ENCODE results near the gene CTSZ. TPM values are rescaled to one million over a fixed set of nuclear protein-coding genes. Genes with fewer than 3 reads are reported as not detected.
"Not testable (repeated sequence)": the region's sequence is repeated elsewhere in the genome, so short reads cannot be mapped to it uniquely, and the experiment has no call there.

The CTSZ gene
- total RNA-seq, 1 donor from 2014 or later: 116 TPM

DNA sequence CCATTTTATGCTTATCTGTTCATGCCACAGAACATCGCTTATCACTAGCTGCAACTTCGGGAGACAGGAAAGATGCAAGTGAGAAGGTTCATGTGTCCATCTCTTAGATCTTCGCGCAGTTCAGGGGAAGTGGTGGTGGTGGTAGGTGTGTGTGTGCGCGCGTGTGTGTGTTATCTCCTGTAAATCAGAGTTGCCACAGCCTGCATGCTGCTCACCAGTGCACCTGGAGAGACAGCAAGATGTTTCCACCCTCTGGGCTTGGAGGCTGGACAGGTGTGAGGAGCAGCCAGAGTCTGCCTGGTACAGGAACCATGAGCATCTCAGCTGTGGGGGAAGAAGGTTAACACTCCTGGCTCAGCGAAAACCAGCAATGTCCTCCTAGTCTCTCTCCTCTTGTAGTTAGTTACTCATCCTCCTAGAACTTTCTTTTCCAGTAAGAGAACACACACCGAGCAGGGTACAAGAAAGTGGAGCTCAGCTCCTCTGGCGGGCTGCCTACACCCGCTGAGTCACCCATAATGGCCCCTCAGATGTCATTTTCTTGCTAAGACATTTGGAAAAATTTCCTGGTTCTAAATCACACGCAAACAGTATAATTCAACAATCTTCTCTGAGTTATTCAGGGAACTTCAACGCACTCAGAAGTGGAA, 7.0 kb upstream of the CTSZ start:
- DNase-seq (ENCODE audit: low spot score): peak; percentile 43

DNA sequence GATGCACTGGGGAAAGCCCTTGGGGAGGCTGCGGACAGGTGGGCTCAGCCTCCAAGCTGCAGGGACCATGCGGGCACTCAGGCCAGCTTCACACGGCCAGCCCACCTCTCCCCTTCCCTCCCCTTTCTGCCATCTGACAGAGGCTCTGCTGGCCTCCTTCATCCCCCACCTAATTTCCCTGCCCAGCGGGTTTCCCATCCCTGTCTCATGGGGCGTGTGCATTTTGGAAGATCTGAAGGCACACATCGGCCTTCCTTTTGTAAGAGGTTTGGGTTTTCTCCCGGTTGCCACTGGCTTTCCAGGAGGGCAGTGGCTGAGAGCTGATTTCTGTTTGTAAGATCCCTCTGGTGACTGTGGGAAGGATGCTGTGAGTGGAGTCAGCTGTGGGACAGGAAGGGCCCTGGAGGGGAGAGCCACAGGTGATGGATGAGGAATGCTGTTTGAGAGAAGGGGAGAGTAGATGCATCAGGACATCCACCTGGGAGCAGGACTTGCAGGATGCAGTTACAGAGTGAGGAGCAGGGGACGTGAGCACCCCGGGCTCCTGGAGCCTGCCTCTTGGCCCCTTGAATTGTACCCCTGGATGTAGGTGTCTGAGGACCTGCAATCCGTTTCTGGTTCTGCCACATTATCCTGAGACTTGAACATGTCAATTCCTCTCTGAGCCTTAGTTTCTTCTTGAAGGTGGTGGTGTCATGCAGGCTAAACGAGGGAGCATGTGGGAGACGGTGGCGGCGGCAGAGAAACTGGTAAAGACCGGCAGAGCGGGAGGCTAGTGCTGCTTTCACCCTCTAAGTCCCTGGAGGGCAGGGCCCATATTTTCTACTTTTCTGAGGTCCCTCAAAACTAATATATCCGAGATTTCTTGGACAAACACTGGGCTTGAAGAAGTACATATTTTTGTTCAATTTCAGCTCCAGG, 6.2 kb upstream of the CTSZ start:
- peak; percentile 38 for DNase-seq (ENCODE audit: low spot score)

DNA sequence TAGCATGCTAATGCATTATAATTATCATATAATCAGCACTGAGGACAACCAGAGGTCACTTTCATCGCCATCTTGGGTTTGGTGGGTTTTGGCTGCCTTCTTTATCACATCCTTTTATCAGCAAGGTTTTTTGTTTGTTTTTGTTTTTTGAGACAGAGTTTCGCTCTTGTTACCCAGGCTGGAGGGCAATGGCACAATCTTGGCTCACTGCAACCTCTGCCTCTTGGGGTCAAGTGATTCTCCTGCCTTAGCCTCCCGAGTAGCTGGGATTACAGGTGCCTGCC, 4.8 kb upstream of the CTSZ start:
- DNase-seq (ENCODE audit: low spot score): not testable (repeated sequence)

DNA sequence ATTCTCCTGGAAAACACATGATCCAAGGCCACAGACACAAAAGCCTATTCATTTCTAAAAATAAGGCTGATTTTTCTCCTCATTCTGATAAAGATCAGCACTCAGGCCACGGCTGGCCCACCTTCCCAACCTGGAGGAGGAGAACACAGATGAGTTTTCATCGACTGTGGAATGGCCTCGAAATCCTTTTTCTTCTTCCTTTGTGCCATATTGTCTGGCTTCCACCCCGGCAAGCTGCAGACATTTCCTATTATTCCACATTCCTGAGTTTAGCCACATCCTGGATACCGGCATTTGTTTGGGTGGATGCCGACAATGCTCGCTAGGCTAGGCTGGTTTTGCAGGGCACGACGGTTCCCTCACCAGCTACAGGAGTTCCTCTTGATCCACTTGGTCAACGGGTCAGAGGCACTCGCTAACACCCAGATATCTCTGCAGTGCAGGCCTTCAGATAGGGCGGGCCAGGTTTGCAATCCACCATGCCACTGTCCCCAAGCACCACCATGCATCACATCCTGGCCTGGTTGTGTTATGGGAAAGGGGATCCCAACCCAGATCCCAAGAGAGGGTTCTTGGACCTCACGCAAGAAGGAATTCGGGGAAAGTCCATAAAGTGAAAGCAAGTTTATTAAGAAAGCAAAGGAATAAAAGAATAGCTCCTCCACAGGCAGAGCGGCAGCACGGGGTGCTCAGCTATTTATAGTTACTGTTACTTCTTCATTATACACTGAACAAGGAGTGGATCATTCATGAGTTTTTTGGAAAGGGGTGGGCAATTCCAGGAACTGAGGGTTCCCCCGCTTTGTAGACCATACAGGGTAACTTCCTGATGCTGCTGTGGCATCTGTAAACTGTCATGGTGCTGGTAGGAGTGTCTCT, 4.2 kb upstream of the CTSZ start:
- DNase-seq (ENCODE audit: low spot score): peak; percentile 62

DNA sequence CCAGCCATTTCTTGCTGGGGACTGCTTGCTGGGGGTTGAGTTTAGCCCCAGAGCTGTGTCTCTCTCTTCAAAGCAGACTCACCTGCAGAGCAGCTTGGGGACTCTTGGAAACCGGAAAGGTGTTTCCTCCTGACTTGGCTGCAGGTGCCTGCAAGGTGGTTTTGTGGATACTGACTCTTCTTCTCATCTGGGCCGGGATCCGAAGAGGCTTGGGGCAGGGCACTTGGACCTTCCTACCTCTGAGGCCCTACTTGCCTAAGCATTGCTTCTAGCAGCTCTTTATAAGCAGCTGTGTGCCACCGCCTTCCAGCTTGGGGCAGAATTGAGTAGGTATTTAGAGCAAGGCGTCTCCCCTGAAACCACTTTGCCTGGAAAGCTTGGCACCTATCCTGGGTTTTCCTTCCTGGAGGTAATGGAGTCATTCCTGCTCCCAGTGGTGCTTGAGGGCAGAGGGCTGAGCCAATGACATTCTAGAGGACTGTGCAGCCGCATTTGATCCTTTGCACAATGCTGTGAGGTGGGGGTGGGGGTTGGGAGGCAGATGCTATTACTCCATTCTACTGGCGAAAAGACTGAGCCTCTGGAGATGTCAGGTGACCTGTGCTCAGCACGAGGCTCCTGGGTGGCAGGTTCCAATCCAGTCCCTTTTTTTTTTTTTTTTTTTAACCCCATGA, 3.4 kb upstream of the CTSZ start:
- DNase-seq (ENCODE audit: low spot score): peak; percentile 38

DNA sequence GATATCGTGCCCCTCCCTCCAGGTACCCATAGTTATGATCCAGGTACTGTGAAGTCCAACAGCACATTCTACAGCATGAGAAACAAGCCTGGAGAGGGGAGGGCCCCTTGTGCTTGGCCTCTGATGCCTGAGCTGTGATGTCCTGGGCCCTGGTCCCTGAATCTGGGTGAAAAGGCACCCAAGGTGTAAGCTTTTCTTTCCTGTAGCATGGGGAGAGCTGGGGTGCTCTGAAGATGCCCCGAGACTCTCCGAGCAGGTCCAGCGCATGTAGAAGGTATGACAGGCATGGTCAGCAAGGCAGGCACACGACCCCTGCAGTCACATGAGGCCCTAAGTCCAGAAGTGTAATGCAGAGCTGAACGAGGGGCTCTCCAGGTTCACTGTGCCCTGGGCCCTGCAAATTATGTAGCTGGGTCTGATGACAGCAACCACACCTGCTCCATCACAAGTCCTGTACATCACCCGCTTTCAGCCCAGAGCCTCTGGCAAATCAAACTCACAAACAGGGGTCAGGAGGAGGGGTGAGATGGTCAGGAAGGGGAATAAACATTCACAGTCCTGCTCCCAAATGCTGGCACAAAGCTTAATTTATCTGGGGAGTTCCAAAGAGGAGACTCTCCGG, 1.8 kb upstream of the CTSZ start:
- peak; percentile 33 for DNase-seq (ENCODE audit: low spot score)

DNA sequence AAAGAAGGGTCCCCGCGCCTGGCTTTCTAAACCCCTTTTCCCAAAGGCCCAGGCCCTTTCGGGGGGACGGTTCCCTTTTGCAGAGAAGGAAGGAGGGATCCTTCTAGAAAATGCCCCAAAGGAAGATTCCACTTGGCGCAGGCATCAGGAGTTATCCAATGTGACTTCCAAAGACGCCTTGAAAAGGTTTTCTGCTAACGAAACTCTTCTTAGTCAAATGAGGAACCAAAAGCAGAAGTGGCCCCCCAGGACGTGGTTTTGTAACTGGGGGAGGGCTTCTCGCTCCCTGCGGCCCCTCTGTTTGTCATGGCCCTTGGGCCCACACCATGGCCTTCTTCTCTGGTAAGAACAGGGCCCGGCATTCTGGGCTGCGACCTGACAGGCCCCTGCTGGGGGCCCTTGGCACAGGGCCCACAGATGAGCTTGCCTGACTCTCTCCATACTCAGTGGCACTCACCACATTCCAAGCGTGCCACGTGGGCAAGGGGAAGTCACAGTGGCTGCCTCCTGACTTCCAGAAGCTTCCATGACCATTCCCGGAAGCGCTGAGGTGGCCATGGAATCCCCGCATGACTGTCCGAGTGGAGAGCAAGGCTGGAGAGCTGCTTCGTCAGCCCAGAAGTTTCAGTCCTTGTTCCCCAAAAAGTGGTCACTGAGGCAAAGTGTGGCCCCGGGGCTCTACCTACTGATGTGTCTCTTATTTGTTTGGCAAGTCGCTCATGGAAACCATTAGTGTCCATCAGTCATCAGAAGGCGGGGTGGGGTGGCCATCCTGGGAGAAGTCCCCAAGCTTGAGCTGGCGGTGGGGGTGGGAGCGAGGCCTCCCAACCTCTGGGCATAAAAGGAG, 834 bp upstream of the CTSZ start:
- DNase-seq (ENCODE audit: low spot score): no peak

DNA sequence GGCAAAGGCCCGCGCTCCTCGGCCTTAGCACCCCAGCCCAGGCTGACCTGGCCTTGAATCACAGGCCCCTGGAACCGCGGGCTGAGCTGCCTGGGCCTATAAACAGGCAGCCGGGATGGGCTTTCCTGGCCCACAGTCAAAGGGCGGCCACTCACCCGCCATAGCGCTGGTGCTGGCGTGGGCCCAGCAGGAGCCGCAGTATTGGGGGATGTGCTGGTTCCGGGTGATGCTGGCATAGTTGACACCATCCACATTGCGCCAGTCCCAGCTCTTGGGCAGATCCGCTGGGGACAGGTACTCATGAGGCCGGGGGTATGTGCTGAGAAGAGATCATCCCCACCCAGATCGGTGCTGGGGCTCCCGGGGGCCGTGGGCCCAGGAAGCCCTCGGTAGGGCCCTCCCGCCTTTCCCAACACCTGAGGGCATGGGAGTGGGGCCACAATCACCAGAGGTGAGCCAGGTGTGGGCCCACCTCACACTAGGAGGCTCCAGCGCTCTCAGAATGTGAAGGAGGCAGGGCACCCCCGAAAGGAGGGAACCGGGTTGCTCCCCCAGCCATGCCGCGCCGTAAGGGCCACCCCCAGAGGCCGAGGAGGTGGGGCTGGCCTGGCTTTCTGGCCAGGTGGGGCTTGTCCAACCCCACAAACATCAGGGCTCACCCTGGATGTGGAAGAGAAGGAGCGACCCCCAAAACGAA, 739 bp downstream of the CTSZ start:
- DNase-seq (ENCODE audit: low spot score): no peak

DNA sequence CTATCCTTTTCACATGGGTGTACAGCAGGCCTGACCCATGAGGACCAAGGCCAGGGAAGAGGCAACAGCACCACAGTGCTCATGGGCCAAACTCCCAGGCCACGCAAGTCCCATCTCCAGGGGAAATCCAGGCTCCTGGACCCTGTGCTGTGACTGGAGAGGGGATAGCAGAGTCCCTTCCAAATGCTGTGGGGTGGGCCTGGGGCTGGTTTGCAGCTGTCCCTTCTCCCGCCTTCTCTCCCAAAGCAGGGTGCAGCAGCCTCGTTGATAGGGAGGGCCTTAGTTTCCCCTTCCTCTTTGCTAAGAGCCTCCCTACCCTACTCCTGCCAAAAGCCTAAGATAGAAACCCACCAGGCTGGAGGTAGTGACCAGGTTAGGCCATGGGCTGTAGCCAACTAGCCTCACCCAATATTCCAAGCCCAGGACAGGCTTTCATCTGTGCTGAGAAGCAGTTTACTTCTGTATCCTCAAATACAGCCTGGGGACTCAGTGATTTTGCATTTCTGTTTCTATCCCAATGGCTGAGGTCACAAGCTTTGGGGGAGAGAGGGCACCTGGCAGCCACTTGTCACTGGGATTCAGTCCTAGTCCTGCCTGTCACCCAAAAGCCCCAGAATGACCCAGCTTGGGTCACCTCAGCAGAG, 1.4 kb downstream of the CTSZ start:
- no peak for DNase-seq (ENCODE audit: low spot score)

DNA sequence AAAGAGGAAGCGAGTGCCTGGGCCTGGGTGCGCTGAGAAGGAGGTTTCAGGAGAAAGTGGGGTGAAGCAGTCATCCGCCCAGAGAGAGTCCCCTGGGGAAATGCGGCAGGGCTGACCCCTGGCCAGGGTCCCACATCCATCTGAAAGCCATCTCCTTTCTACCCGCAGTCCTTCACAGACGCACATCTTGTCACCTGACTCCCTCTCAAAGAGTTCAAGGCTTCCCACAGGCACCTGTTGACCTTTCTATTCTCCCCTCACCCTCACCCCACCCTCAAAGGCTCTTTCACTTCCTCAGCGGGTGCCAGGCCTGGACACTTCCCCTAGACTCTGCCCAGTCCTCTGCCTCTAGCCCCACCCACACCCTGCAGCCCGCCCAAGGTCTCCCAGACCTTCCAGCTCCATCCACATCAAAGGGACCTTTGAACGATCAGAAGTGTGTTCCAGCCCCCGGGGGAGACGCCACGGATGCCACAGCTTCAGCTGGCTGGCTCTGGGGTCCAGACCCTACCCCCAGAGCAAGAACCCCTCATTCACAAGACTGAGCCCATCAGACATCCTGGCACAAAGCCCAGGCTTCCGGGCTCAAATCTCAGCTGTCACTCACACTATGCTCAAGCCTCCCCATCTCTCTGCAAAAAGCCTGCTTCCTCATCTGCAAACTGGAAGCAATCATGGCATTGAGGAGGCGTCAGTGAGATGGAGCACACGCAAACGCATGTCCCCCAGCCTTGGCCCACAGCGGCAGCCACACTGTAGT, 2.1 kb downstream of the CTSZ start:
- no peak for DNase-seq (ENCODE audit: low spot score)

DNA sequence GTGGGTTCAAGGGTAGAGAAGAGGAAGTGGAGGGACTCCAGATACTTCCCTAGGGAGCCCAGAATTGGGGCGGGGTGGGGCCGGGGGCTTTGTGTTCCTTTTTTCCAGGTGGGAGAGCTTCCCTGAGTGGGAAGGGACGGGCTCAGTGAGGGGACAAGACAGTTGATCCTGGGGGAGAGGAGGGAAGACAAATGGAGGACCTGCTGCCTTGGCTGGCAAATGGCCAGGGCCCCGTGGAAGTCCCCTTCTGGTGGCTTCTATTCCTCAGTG, 2.6 kb downstream of the CTSZ start:
- DNase-seq (ENCODE audit: low spot score): no peak

DNA sequence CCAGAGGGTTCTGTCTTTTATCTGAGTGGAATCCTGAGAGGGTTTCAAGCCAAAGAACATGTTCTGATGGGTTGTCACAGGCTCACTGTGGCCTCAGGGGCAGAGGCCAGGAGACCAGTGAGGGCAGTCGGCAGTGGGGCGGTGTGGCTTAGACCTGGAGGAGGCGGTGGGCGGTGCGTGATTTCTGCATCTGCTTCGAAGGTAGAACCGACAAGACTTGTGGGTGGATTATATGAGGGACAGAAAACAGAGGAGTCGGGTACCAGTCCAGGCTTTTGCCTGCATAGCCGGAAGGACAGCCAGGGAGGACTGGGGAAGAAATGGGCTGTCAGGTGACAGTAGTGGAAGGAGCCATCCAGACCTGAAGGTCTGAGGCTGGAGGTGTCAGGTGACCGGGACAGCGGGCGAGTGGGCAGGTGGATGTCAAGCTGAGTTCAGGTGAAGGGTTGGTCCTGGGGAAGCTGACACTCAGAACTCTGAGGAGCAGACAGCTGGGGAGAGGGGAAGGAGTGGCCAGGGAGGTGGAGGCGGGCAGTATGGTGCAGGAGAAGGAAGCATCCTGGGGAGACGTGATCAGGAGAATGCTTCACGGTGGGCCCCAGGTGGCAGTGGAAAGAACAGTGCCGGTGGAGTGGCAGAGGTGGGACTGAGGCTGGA, 3.1 kb downstream of the CTSZ start:
- DNase-seq (ENCODE audit: low spot score): no peak

DNA sequence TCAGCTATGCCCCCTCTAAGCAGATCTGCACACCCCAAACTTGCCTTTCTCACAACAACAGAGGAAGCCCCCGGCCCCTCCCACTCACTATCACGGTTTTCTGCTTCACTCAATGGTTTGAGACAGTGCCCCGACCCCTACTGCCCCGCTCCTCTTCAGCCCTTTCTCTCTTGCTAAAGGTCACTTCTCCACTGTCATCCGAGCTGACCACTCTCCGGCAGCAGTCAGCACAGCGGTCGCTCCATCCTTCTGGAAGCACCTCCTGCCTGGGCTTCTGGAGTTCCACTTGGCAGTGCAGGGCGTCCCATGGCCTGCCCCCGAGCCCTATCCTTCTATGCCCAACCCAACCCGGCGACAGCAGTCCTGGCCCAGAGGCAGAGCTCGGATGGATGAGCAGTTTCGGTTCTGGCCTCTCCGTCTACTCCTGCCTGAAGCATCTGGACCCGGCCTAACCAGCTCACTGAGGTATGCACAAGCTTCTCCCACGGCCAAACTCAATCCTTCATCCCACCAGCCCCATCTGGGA, 4.1 kb downstream of the CTSZ start:
- DNase-seq (ENCODE audit: low spot score): no peak

DNA sequence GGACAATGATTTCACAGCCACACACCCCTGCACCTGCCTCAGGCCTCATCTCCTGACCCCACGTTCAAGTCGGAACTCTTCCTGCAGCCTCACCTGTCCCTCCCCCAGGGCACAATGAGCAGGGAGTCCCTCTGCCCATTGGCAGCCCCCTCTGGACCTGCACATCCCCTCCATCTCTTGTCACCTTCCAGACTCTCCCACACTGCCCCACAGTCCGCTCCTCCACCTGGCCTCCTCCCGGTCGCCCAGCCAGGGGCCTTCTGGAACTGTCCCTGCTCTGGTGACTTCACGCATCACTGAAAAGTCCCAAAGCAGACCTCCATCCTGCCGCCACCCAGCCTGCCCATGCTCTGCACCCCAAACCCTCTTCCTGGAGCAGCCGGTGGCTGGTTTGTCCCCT, 4.7 kb downstream of the CTSZ start:
- DNase-seq (ENCODE audit: low spot score): no peak

DNA sequence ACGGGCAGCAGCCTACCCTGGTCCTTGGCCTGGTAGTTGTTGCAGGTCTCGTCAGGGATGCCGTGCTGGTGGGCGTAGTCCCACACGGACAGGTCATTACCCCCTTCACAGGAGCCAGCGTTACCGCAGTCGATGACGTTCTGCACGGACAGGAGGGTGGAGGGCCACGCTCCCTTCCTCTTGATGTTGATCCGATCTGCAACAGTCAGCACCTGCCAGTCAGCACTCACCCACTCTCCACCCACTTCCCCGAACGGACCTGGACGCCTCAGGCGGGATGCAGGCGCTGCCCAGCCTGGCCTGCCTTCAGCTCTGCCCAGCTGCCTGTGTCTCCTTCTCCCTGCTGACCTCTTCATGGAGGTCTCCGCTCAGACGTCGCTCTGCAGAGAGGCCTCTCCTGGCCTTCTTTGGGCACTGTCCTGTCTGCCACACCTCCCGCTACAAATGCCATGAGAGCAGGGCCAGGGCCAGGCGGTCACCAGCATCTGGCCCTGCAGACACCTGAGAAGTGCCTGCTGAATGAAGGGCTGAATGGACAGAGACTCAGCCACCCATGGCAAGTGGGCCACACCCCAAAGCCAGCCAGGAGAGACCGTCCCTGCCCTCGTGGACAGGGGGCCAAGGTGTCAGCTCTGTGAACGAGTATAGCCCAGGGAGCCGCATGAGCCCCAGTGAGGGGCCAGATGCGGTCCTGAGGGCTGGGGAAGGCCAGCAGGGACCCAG, 5.4 kb downstream of the CTSZ start:
- DNase-seq (ENCODE audit: low spot score): no peak

DNA sequence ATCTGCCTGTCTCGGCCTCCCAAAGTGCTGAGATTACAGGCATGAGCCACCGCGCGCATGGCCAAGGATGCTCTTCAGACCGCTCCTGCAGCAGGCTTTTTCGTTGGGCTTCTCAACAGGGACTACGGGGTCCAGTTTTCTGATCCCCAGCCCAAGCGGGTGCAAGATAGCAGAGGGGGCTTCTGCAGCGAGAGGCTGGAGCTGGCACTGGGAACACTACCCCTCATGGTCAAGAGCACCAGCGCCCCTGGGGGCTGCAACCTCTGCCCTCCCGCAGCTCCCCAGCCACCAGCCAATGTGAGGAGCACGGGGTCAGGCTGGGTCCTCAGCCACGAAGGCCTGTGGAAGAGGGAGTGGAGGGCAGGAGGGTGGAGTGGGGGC, 6.0 kb downstream of the CTSZ start:
- no peak for DNase-seq (ENCODE audit: low spot score)

DNA sequence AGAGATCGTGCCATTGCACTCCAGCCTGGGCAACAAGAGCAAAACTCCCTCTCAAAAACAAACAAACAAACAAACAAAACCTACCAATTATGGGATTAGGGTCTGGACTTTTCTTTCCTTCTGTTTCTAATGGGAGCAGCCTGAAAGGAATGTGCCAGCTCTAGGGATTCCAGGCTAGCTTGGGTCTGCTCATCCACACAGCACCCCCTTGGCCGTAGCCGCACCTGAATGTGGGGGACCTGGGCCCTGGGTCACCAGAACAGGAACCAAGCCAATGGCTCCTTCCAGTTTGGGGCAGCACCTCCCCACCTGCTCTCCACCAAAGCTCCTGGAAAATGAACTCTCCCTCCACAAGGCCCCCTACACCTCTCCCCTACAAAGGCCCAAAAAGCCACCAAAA, 6.7 kb downstream of the CTSZ start:
- DNase-seq (ENCODE audit: low spot score): no peak

DNA sequence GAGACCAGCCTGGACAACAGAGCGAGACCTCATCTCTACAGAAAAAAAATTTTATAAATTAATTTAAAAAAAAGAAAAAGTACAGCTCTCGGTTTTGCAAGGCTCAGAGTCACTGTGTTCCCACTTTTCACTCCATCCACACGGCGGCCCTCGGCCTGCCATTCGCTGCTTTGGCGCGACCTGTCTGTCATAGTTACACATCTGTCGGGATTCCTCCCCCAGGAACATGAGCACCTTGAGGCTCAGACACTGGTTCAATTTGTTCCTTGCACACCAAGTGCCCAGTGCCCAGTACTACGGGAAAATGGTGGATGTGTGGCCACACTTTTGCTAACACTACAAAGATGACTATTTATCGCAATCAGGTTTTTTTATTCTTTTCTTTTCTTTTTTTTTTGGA, 8.4 kb downstream of the CTSZ start:
- no peak for DNase-seq (ENCODE audit: low spot score)
